ENCODE results near the gene PRDX2.

DNA sequence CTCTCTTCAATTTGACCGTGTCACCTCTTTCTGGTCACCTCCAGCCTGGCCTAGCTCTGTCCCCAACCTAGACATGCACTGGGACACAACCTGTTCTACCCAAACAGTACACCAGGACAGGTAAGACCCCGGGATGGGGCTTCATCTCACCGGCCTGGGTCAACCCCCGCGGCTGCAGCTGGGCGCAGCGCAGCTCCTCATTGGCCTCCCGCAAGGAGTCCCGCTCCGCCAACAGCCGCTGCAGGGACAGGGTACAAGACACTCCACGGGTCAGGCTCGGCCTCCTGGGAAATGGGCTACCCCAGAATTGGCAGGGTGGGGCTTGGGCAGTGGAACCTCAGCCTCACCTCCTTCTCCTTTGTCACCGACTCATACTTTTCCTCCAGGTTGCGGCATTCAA lies 33.9 kb downstream of the PRDX2 start:
- TF ChIP-seq, protein P1, sequence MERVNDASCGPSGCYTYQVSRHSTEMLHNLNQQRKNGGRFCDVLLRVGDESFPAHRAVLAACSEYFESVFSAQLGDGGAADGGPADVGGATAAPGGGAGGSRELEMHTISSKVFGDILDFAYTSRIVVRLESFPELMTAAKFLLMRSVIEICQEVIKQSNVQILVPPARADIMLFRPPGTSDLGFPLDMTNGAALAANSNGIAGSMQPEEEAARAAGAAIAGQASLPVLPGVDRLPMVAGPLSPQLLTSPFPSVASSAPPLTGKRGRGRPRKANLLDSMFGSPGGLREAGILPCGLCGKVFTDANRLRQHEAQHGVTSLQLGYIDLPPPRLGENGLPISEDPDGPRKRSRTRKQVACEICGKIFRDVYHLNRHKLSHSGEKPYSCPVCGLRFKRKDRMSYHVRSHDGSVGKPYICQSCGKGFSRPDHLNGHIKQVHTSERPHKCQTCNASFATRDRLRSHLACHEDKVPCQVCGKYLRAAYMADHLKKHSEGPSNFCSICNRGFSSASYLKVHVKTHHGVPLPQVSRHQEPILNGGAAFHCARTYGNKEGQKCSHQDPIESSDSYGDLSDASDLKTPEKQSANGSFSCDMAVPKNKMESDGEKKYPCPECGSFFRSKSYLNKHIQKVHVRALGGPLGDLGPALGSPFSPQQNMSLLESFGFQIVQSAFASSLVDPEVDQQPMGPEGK (CRISPR knock-in tag; IDR thresholded peaks at IDR 0.05; ENCODE audit: borderline replicate concordance), result no peak
- TF ChIP-seq, protein P2, sequence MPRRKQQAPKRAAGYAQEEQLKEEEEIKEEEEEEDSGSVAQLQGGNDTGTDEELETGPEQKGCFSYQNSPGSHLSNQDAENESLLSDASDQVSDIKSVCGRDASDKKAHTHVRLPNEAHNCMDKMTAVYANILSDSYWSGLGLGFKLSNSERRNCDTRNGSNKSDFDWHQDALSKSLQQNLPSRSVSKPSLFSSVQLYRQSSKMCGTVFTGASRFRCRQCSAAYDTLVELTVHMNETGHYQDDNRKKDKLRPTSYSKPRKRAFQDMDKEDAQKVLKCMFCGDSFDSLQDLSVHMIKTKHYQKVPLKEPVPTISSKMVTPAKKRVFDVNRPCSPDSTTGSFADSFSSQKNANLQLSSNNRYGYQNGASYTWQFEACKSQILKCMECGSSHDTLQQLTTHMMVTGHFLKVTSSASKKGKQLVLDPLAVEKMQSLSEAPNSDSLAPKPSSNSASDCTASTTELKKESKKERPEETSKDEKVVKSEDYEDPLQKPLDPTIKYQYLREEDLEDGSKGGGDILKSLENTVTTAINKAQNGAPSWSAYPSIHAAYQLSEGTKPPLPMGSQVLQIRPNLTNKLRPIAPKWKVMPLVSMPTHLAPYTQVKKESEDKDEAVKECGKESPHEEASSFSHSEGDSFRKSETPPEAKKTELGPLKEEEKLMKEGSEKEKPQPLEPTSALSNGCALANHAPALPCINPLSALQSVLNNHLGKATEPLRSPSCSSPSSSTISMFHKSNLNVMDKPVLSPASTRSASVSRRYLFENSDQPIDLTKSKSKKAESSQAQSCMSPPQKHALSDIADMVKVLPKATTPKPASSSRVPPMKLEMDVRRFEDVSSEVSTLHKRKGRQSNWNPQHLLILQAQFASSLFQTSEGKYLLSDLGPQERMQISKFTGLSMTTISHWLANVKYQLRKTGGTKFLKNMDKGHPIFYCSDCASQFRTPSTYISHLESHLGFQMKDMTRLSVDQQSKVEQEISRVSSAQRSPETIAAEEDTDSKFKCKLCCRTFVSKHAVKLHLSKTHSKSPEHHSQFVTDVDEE (CRISPR knock-in tag; IDR thresholded peaks at IDR 0.05), result no peak
- TF ChIP-seq ZFP3 (CRISPR knock-in tag; IDR thresholded peaks at IDR 0.05) (no peak), ISL1 (CRISPR knock-in tag; IDR thresholded peaks at IDR 0.05) (no peak), ARNTL (CRISPR knock-in tag; IDR thresholded peaks at IDR 0.05; ENCODE audit: borderline replicate concordance, low read depth) (no peak), ZFP30 (CRISPR knock-in tag; IDR thresholded peaks at IDR 0.05) (no peak), TOX (CRISPR knock-in tag; IDR thresholded peaks at IDR 0.05; ENCODE audit: borderline replicate concordance) (no peak), CSDC2 (CRISPR knock-in tag; IDR thresholded peaks at IDR 0.05) (no peak), SNAI2 (CRISPR knock-in tag; IDR thresholded peaks at IDR 0.05) (no peak), OSR1 (CRISPR knock-in tag; IDR thresholded peaks at IDR 0.05) (no peak), PPARA (CRISPR knock-in tag; IDR thresholded peaks at IDR 0.05; ENCODE audit: borderline replicate concordance) (no peak)
- TF ChIP-seq, protein P3, sequence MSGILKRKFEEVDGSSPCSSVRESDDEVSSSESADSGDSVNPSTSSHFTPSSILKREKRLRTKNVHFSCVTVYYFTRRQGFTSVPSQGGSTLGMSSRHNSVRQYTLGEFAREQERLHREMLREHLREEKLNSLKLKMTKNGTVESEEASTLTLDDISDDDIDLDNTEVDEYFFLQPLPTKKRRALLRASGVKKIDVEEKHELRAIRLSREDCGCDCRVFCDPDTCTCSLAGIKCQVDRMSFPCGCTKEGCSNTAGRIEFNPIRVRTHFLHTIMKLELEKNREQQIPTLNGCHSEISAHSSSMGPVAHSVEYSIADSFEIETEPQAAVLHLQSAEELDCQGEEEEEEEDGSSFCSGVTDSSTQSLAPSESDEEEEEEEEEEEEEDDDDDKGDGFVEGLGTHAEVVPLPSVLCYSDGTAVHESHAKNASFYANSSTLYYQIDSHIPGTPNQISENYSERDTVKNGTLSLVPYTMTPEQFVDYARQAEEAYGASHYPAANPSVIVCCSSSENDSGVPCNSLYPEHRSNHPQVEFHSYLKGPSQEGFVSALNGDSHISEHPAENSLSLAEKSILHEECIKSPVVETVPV (CRISPR knock-in tag; IDR thresholded peaks at IDR 0.05), result no peak
- TF ChIP-seq, protein P4, sequence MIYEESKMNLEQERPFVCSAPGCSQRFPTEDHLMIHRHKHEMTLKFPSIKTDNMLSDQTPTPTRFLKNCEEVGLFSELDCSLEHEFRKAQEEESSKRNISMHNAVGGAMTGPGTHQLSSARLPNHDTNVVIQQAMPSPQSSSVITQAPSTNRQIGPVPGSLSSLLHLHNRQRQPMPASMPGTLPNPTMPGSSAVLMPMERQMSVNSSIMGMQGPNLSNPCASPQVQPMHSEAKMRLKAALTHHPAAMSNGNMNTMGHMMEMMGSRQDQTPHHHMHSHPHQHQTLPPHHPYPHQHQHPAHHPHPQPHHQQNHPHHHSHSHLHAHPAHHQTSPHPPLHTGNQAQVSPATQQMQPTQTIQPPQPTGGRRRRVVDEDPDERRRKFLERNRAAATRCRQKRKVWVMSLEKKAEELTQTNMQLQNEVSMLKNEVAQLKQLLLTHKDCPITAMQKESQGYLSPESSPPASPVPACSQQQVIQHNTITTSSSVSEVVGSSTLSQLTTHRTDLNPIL (CRISPR knock-in tag; IDR thresholded peaks at IDR 0.05; ENCODE audit: low read depth), result no peak
- TF ChIP-seq, protein P5, sequence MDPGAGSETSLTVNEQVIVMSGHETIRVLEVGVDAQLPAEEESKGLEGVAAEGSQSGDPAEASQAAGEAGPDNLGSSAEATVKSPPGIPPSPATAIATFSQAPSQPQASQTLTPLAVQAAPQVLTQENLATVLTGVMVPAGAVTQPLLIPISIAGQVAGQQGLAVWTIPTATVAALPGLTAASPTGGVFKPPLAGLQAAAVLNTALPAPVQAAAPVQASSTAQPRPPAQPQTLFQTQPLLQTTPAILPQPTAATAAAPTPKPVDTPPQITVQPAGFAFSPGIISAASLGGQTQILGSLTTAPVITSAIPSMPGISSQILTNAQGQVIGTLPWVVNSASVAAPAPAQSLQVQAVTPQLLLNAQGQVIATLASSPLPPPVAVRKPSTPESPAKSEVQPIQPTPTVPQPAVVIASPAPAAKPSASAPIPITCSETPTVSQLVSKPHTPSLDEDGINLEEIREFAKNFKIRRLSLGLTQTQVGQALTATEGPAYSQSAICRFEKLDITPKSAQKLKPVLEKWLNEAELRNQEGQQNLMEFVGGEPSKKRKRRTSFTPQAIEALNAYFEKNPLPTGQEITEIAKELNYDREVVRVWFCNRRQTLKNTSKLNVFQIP (CRISPR knock-in tag; IDR thresholded peaks at IDR 0.05; ENCODE audit: borderline replicate concordance, low read depth), result no peak

All from SK-N-SH treated with all-trans-retinoic acid at 6 μM for 48 hours (cell line).